NCI-H460 (cell line): ENCODE measurements around the gene PADI3. TPM values are rescaled to one million over a fixed set of nuclear protein-coding genes. Genes with fewer than 3 reads are reported as not detected.

ENCODE experiments used
- DNase-seq: peaks from one replicate; pipeline ENCODE4 v3.0.0-alpha.2; 2016; ENCODE audit warnings: low read depth; ENCODE audit errors: extremely low read depth
- total RNA-seq: library from RNA; depleted of rRNA; stranded (reverse); fragments of >200 nt; shearing (Covaris generic); gene quantifications from 2 replicates; pipeline ENCODE4 v1.2.3, GENCODE V29; 2014

The PADI3 gene
- total RNA-seq, 1 experiment from 2014 or later, result not detected

DNA sequence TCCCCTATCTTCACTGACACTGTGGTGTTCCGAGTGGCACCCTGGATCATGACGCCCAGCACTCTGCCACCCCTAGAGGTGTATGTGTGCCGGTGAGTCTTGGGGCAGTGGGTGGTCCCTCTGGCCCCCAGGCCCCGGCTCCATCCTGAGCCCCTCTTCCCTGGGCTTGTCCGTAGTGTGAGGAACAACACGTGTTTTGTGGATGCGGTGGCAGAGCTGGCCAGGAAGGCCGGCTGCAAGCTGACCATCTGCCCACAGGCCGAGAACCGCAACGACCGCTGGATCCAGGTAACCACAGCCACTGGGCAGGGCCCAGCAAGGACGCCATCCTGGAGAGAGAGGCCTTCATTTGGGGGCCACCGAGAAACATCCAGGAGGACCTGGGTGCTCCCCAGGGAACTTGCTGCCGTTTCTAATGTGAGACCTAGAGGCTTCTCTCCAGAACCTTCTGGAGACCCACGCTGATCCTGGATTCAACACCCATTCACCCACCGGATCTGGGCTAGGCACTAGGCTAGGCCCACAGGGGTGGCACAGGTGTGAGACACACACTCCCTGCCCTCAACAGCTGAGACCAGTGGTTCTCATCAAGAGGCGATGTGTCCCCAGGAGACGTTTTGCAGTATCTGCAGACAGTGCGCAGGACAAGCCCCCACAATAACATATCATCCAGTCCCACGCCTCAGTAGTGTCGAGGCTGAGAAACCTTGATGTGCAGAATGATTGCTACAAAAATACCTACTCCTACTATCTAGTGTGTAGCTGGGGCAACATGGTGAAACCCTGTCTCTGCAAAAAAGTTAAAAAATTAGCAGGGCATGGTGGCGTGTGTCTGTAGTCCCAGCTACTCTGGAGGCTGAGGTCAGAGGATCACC is 22.2 kb downstream of the PADI3 start:
- no peak for DNase-seq

GRCh38 chr1:17272066-17272465 is 23.2 kb downstream of the PADI3 start:
- no peak for DNase-seq

GRCh38 chr1:17272646-17273045 is 23.7 kb downstream of the PADI3 start:
- DNase-seq, result no peak

GRCh38 chr1:17273096-17273495 is 24.2 kb downstream of the PADI3 start:
- no peak for DNase-seq

GRCh38 chr1:17274186-17275170 is 25.6 kb downstream of the PADI3 start:
- peak; percentile 19 for DNase-seq

DNA sequence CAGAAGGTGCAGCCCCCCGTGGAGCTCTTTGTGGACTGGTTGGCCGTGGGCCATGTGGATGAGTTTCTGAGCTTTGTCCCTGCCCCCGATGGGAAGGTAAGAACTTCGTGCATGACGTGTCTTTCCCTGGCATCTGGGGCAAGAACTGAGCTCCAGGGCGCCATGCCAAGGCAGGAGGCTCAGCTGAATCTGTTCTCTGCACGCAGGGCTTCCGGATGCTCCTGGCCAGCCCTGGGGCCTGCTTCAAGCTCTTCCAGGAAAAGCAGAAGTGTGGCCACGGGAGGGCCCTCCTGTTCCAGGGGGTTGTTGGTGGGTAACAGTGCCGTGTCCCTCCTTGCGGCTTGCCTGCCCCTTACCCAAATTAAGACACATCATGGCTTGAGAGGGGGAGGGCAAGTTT is 27.7 kb downstream of the PADI3 start:
- no peak for DNase-seq

DNA sequence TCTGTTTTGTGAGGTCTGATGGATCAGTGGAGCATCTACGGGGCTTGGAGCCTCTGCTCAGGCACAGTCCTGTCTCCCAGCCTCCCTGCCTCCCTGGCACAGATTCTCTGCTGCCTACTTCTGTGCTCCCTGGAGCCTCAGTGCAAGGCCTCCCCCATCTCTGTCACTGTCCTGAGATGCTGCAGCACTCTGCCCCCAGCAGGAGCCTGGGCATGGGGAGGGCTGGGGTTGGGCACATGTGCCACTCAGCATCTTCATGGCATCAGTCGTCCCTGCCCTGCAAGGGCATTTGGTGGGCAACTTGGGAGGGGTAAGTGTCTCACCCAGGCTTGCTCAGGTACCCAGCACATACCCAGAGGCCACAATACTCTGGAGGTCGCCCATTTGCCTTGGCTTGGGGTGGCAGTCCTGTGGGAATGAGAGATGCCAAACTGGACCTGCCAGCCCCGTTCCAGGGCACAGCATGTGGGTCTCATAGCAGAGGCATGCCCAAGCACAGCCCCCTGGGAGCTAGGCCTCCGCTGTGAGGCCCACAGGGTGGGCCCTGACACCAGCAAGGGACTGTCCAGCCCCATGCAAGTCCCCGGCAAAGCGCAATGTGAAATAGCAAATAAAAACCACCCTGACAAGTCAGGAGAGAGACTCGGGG is 28.7 kb downstream of the PADI3 start:
- DNase-seq, result no peak

GRCh38 chr1:17278996-17279830 is 30.3 kb downstream of the PADI3 start:
- no peak for DNase-seq

DNA sequence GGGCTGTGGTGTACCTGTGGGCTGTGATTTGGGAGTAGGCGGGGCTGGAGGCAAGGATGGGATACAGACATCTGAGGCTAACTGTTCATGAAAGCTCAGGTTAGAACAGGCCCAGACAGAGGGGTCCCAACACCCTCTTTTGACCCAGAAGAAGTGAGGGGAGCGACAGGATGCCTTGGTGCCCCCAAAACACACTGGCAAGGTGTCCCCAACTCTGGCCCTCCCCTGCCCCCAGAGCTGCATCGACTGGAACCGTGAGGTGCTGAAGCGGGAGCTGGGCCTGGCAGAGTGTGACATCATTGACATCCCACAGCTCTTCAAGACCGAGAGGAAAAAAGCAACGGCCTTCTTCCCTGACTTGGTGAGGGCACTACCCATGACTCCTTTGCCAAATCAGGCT is 31.5 kb downstream of the PADI3 start:
- no peak for DNase-seq

- DNase-seq, result no peak
Measured at GRCh38 chr1:17280894-17281293, 32.0 kb downstream of the PADI3 start.

DNA sequence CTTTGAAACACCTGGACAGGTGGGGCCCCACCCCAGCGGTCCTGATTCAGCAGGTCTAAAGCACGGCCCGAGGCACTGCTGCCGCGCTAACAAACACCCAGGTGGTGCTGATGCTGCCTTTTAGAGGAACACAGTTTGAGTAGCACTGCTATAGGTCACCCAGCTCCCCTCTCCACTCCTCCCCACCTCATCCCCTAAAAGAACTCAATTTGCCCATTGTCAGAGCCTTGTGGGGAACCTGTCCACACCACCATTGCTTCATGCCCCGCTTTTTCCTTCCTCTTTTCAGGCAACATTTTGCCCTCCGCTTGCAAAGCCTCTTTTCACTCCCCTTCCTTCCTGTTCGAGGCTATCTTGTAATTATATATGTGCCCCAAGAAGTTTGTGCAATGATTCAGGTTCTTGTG is 32.9 kb downstream of the PADI3 start:
- DNase-seq, result no peak

DNA sequence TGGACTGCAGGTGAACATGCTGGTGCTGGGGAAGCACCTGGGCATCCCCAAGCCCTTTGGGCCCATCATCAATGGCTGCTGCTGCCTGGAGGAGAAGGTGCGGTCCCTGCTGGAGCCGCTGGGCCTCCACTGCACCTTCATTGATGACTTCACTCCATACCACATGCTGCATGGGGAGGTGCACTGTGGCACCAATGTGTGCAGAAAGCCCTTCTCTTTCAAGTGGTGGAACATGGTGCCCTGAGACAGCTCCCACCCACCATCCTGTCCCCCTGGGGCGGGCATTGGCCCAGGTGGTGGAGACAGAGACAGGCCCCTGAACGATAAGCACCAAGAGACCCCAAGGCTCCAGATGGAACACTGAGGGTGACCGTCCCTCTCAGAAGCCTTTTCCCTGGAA is 33.9 kb downstream of the PADI3 start:
- no peak for DNase-seq

- DNase-seq, result no peak
Measured at GRCh38 chr1:17286646-17287045, 37.7 kb downstream of the PADI3 start.

GRCh38 chr1:17287130-17287776 is 38.4 kb downstream of the PADI3 start:
- DNase-seq, result no peak

DNA sequence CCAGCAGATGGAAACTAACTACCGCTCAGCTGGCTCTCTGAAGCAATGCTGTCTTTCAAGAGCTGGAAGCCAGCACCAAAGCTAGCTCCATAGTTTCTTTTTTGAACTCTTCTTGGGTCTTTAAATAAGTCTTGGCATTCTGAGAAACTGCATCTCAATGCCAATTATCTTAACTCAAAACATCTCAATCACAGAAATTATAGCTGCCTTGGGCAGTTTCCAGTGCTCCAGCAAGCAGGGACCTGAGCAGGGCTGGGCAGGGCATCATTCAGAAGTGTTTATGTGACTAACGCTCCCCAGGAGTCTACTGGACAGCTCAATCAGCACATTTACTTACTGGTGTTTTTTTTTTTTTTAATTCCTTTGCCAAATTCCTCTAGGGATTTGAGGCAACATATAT is 40.8 kb downstream of the PADI3 start:
- DNase-seq, result no peak

DNA sequence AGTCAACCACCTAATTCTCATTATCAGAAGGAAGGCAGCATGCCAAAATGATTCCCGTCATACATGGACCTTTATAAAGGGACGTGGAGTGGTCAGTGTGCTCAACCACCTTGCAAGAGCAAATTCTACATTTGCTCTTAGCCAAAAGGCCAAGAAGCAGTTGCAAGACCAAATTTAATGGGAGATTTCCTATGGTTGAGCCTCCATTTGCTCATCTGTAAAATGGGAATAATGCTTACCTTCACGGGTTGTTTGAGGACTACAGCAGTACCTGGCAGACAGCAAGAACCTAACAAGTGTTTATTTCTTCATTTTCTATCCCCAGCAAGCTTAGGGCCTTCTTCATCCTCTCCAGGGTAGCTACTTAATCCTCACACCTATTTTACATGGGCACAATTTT is 41.7 kb downstream of the PADI3 start:
- no peak for DNase-seq

- no peak for DNase-seq
Measured at GRCh38 chr1:17292299-17293160, 43.6 kb downstream of the PADI3 start.

DNA sequence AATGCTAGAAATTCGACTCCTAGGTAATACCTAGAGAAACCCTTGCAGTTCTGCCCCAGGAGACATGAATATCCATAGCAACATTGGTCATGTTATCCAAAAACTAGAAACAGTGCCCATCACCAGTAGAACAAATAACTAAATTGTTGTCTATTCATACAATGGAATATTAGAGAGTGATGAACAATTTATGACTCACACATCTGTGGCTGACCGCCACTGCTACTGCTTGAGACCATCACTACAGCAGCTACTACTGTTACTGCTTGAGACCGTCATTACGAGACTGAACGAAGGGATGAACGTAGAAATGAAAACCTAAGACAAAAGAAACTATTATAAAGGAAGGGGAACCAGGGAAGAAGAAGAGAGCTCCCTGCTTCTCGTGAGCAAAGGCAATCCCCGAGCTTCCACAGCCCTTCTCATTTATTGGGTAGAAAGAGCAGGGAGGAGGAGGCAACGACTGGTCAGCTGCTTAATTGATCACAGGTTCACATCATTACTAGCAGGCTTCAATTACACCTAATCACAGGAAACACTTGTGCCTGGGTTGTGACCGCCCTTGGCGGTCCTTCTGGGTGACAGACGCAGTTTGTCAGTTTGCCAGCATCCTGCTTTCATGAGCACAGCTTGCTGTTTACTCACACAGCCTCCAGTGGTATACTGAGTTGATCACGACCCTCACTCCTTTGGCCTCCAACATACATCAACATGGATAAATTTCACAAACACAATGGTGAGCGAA is 45.0 kb downstream of the PADI3 start:
- no peak for DNase-seq
